ENCODE data around the gene DLG2.

The DLG2 gene

GRCh38 chr11:84313830-84314359 is 1313.2 kb downstream of the DLG2 start:
- TF ChIP-seq FOXP2 (optimal IDR thresholded peaks at IDR 0.05; ENCODE audit: borderline replicate concordance, extremely low read depth, extremely low read length, insufficient read depth) (no peak), TAF1 (IDR thresholded peaks at IDR 0.05; ENCODE audit: borderline replicate concordance, insufficient read depth, low read length) (no peak), SIN3A (IDR thresholded peaks at IDR 0.05; ENCODE audit: borderline replicate concordance, insufficient read depth, low read length) (no peak), POLR2AphosphoS5 (IDR thresholded peaks at IDR 0.05; ENCODE audit: low read depth, low read length) (no peak)
- TF ChIP-seq, protein P1, sequence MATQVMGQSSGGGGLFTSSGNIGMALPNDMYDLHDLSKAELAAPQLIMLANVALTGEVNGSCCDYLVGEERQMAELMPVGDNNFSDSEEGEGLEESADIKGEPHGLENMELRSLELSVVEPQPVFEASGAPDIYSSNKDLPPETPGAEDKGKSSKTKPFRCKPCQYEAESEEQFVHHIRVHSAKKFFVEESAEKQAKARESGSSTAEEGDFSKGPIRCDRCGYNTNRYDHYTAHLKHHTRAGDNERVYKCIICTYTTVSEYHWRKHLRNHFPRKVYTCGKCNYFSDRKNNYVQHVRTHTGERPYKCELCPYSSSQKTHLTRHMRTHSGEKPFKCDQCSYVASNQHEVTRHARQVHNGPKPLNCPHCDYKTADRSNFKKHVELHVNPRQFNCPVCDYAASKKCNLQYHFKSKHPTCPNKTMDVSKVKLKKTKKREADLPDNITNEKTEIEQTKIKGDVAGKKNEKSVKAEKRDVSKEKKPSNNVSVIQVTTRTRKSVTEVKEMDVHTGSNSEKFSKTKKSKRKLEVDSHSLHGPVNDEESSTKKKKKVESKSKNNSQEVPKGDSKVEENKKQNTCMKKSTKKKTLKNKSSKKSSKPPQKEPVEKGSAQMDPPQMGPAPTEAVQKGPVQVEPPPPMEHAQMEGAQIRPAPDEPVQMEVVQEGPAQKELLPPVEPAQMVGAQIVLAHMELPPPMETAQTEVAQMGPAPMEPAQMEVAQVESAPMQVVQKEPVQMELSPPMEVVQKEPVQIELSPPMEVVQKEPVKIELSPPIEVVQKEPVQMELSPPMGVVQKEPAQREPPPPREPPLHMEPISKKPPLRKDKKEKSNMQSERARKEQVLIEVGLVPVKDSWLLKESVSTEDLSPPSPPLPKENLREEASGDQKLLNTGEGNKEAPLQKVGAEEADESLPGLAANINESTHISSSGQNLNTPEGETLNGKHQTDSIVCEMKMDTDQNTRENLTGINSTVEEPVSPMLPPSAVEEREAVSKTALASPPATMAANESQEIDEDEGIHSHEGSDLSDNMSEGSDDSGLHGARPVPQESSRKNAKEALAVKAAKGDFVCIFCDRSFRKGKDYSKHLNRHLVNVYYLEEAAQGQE (IDR thresholded peaks at IDR 0.05; ENCODE audit: insufficient read depth in 1 of 2, low read depth in 2 of 2, low read length in 2 of 2) = no peak

- TF ChIP-seq, protein P1 (IDR thresholded peaks at IDR 0.05; ENCODE audit: insufficient read depth in 1 of 2, low read depth in 2 of 2, low read length in 2 of 2) = no peak
- TF ChIP-seq POLR2AphosphoS5 (IDR thresholded peaks at IDR 0.05; ENCODE audit: low read depth, low read length) = no peak
- TF ChIP-seq TAF1 (IDR thresholded peaks at IDR 0.05; ENCODE audit: borderline replicate concordance, insufficient read depth, low read length) = no peak
- TF ChIP-seq FOXP2 (optimal IDR thresholded peaks at IDR 0.05; ENCODE audit: borderline replicate concordance, extremely low read depth, extremely low read length, insufficient read depth) = no peak
- TF ChIP-seq SIN3A (IDR thresholded peaks at IDR 0.05; ENCODE audit: borderline replicate concordance, insufficient read depth, low read length) = no peak
Measured at GRCh38 chr11:84310268-84310667, 1316.9 kb downstream of the DLG2 start.

GRCh38 chr11:84300092-84300491 is 1327.1 kb downstream of the DLG2 start:
- TF ChIP-seq TAF1 (IDR thresholded peaks at IDR 0.05; ENCODE audit: borderline replicate concordance, insufficient read depth, low read length) = no peak
- no peak for TF ChIP-seq SIN3A (IDR thresholded peaks at IDR 0.05; ENCODE audit: borderline replicate concordance, insufficient read depth, low read length)
- TF ChIP-seq, protein P1 (IDR thresholded peaks at IDR 0.05; ENCODE audit: insufficient read depth in 1 of 2, low read depth in 2 of 2, low read length in 2 of 2) = no peak
- no peak for TF ChIP-seq POLR2AphosphoS5 (IDR thresholded peaks at IDR 0.05; ENCODE audit: low read depth, low read length)
- no peak for TF ChIP-seq FOXP2 (optimal IDR thresholded peaks at IDR 0.05; ENCODE audit: borderline replicate concordance, extremely low read depth, extremely low read length, insufficient read depth)

- TF ChIP-seq, protein P1 (IDR thresholded peaks at IDR 0.05; ENCODE audit: insufficient read depth in 1 of 2, low read depth in 2 of 2, low read length in 2 of 2) = no peak
- no peak for TF ChIP-seq TAF1 (IDR thresholded peaks at IDR 0.05; ENCODE audit: borderline replicate concordance, insufficient read depth, low read length)
- no peak for TF ChIP-seq FOXP2 (optimal IDR thresholded peaks at IDR 0.05; ENCODE audit: borderline replicate concordance, extremely low read depth, extremely low read length, insufficient read depth)
- TF ChIP-seq POLR2AphosphoS5 (IDR thresholded peaks at IDR 0.05; ENCODE audit: low read depth, low read length) = no peak
- TF ChIP-seq SIN3A (IDR thresholded peaks at IDR 0.05; ENCODE audit: borderline replicate concordance, insufficient read depth, low read length) = no peak
Measured at GRCh38 chr11:84297570-84297969, 1329.6 kb downstream of the DLG2 start.
